ENCODE measurements around the gene STARD9.
"Not testable (repeated sequence)": the region's sequence is repeated elsewhere in the genome, so short reads cannot be mapped to it uniquely, and the experiment has no call there.

The STARD9 gene

GRCh38 chr15:42591238-42591934 lies 16.0 kb downstream of the STARD9 start:
- peak; percentile 51 to 54 for DNase-seq

GRCh38 chr15:42592716-42593115 lies 17.3 kb downstream of the STARD9 start:
- DNase-seq, result no peak

DNA sequence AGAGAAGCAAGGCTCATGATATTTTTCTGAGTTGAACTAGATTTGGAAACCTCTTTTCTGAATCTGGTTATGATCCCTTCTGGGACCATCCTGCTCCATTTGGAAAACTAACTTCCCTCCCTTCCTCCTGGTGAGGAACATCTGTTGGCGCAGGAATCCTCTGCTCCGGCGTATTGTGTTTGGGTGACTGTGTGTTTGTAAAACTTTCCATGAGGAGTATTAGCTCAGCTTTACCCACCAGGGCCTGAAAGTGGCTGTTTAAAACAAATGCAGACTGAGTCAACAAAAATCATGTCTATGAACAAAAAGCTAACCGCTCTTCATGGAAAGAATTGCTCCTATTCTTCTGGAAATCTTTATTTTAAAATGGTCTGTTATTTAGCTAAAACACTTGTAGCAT lies 17.7 kb downstream of the STARD9 start:
- no peak for DNase-seq

GRCh38 chr15:42594095-42594494 lies 18.7 kb downstream of the STARD9 start:
- DNase-seq, result no peak

GRCh38 chr15:42595626-42596240 lies 20.3 kb downstream of the STARD9 start:
- DNase-seq, result no peak

DNA sequence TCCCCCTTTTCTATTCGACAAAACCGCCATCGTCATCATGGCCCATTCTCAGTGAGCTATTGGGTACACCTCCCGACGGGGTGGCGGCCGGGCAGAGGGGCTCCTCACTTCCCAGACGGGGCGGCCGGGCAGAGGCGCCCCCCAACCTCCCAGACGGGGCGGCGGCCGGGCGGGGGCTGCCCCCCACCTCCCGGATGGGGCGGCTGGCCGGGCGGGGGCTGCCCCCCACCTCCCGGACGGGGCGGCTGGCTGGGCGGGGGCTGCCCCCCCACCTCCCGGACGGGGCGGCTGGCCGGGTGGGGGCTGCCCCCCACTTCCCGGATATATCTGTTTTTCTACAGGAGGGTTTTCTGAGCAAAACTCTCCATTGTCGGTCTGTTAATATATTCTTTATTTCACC lies 25.9 kb downstream of the STARD9 start:
- DNase-seq, result not testable (repeated sequence)

GRCh38 chr15:42602501-42602900 lies 27.1 kb downstream of the STARD9 start:
- no peak for DNase-seq

GRCh38 chr15:42603978-42604377 lies 28.6 kb downstream of the STARD9 start:
- no peak for DNase-seq

DNA sequence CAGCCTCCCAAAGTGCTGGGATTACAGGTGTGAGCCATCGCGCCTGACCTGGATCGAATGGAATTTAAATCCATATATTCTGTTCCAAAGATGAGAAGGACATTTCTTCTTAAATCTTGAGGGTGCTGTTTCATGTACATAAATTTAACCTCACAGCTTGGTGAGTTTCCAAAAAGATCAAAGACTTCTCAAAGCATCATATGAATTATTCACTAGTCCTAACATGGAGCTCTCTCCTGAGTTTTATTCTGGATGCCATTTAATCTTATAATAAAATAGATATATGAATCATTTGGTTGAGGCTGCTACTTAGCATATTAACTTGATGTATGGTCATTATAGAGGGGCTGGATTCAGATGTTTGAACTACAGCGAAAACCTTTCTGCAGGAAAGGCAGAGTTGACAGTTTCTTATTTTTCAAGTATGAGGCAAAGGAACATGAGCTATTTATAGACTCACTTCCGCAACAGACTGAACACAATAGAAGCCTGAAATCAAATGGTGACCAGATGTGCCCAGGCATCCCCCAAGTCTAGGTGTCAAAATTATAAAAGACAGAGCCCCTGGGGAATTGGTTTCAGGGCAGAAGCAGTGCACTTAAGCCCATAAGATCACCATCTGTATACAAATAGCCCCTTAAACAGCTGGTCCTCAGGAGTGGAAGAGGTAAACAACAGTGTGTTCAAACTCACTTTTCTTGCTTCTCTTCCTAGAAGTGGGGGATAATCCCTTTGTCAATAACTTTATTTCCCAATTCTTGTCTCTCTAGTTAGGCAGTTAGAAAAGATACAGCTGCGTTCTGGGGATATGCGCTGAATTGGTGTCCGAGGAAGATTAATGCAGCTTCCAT lies 29.7 kb downstream of the STARD9 start:
- DNase-seq, result peak; percentile 20 to 44

DNA sequence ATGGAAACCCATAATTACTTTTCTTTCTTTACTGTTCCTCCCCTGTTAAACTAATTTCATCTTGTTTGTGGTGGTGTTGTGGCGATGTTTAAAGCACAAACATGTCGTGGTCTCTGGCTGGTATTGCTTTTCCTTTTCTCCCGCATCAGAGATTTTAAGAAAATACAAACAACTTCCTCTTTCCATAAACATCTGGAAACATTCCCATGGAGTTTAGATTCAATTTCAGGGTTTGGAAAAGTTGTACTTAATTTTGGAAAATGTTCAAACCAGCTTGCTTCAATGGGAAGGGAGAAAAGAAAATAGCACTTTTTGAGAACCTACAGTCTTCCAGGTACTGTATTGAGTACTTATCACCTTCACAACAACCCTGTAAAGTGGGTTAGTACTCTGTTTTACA lies 30.4 kb downstream of the STARD9 start:
- DNase-seq, result no peak

- DNase-seq, result peak in 1 of 2 experiments; percentile 26
Observed at GRCh38 chr15:42608110-42608531, 32.7 kb downstream of the STARD9 start.

GRCh38 chr15:42608752-42609488 lies 33.5 kb downstream of the STARD9 start:
- DNase-seq, result no peak

GRCh38 chr15:42611532-42611931 lies 36.1 kb downstream of the STARD9 start:
- no peak for DNase-seq

DNA sequence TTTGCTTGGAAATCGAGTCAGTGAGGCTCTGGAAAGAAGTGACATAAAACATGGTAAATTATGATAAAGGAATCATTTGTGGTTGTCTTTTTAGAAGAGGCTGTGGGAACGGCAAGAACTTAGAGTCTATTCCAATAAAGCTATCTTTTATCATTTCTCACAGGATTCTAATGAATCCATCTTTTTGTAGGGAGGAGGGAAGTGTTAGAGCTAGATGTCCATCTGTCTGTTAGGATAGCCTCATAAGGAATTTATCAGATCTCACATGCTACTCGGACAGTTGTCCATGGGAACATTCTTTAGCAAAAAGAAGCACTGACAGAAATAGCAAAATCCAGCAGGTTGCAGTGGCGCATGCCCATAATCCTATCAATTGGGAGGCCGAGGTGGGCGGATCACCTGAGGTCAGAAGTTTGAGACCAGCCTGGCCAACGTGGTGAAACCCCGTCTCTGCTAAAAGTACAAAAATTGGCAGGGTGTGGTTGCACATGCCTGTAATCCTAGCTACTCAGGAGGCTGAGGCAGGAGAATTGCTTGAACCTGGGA lies 37.0 kb downstream of the STARD9 start:
- DNase-seq, result no peak

DNA sequence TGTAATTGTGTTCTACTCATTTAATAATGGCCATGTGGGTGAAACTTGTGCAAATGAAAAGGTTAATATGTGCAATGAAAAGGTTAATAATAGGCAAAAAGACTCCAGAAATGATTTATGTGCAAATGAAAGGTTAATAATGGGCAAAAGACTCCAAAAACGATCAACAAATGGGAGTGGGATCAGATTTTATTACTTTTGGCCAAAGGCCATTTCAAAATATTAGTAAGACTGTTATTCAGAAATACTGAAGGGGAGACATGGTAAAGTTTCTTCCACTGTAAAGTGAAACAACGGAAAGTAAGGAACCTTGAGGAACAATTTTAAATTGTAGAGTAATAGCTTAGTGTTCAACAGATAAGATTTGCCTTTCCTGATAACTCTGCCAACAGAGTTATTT lies 40.7 kb downstream of the STARD9 start:
- no peak for DNase-seq

DNA sequence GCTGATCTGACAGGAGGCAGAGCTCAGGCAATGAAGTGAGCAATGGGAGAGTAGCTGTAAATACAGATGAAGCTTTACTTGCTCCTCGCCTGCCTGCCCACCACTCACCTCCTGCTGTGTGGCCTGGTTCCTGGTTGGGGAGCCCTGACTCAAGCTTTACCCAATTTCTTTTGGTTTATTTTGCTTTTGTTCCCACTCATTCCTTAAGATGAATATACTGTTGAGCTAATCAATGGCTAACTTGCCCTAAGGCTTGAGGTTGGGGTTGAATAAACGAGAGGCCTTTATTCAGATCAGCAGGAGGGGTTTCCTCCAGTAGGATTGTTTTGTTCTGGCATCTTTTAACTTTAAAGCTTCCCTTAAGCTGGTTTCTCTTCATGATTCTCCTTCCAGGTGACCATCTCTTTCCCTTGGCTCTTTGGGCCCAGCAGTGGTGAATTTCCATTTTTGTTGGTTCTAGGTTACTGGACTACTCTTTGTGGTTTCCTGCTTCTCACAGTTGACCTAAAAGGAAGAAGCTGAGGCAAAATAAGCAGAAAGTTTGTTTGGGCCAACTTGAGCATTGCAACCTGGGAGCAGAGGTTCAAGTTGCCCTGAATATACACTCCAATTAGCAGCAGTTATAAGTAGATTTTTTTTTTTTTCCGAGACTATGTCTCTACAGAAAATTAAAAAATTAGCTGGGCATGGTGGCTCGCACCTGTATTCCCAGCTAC lies 44.4 kb downstream of the STARD9 start:
- DNase-seq, result no peak

DNA sequence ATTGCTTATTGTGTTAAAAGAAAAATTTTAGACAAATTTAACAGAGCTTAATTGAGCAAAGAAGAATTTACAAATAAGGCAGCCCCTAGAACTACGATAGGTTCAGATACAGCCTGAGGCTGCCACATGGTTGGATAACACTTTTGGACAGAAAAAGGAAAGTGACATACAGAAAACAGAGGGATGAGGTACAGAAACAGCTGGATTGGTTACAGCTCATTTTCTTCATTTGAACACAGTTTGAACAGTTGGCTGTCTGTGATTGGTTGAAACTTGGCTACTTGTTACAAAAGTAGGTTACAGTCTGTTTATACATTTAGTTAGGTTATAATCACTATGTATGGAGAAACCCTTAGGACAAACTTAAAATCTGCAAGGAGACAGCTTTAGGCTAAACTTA lies 46.0 kb downstream of the STARD9 start:
- DNase-seq, result no peak

DNA sequence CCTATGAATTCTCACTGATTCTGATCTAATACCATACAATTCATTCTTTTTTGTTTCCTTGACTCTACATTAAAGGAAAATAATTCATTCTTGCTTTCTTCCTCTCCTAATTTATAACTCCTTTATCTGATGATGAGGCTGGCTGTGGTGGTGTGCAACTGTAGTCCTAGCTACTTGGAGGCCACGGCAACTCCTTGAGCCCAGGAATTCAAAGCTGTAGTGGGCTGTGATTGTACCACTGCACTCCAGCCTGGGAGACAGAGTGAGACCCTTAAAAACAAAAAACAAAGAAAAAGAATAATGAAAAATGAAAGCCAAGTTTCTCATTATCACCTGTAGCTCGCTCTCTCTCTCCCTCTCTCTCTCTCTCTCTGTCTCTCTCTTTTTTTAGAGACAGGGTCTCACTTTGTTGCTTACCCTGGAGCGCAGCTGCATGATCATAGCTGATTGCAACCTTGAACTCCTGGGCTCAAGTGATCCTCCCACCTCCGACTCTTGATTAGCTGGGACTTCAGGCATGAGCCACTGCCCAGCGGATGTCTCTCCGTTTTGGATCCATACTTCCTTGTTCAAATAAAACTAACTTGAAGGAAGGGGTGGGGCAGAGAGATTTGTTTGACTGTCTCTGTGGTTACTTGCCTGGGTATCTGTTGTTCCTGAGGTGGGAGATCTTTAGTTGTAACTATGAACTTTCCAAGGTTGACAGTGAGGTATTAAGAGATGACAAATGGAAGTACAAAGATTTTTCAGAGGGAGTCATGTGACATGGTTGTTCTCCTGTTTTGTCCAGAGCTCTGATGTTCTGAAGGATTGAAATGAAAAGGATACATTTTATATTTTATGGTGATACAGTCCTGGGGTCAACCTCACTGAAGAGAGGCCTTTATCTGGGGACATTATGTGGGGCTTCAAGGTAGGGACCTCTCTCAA lies 46.9 kb downstream of the STARD9 start:
- no peak for DNase-seq

GRCh38 chr15:42623951-42624350 lies 48.5 kb downstream of the STARD9 start:
- no peak for DNase-seq

DNA sequence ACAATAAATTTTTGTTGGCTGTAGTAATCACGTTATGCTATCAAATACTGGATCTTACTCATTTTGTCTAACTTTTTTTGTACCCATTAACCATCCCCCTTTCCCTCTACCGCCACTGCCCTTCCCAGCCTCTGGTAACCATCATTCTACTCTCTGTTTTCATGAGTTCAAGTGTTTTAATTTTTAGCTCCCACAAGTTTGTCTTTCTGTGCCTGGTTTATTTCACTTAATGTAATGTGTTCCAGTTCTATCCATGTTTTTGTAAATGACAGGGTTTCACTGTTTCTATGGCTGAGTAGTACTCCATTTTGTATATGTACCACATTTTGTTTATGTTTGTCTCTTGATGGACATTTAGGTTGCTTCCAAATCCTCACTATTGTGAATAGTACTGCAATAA lies 52.1 kb downstream of the STARD9 start:
- DNase-seq, result no peak

- no peak for DNase-seq
Observed at GRCh38 chr15:42628761-42629160, 53.4 kb downstream of the STARD9 start.

All from Kasumi-1 (cell line).